Spleen (tissue), 11 donors: Measurements from ENCODE around the gene FSTL4. TPM values are rescaled to one million over a fixed set of nuclear protein-coding genes. Genes with fewer than 3 reads are reported as not detected.

Source experiments
- DNase-seq: peaks from one replicate; pipeline ENCODE4 v3.0.0-alpha.2; 2020
- H3K27ac ChIP-seq, 8 donors: fragments of 200-600 bp; sonication (generic) in 7 of 8; 1 replicate in 4 of 8; 2 replicates in 4 of 8; pipeline versions ENCODE4 v1.5.0 to v1.8.0; 2016 to 2021; ENCODE audit warnings: inconsistent platforms in 4 of 8, mild to moderate bottlenecking in 4 of 8, moderate library complexity in 1 of 8
- H3K27me3 ChIP-seq, 7 donors: fragments of 200-600 bp; sonication (generic) in 6 of 7; replicated peaks in 1 of 7; 1 replicate in 4 of 7; 2 replicates in 3 of 7; pipeline versions ENCODE4 v1.5.0 to v1.8.0; 2016 to 2021; ENCODE audit warnings: inconsistent platforms in 3 of 7, mild to moderate bottlenecking in 1 of 7
- H3K36me3 ChIP-seq, 6 donors: fragments of 200-600 bp; sonication (generic) in 5 of 6; 1 replicate in 4 of 6; 2 replicates in 2 of 6; pipeline versions ENCODE4 v1.5.0 to v1.8.0; 2016 to 2021; ENCODE audit warnings: inconsistent platforms in 2 of 6
- H3K4me1 ChIP-seq, 6 donors: fragments of 200-600 bp; sonication (generic) in 5 of 6; 1 replicate in 3 of 6; 2 replicates in 3 of 6; pipeline versions ENCODE4 v1.5.0 to v1.8.0; 2016 to 2021; ENCODE audit warnings: inconsistent platforms in 3 of 6
- H3K4me3 ChIP-seq, 8 donors: fragments of 200-600 bp; sonication (generic) in 7 of 8; 1 replicate in 4 of 8; 2 replicates in 4 of 8; pipeline versions ENCODE4 v1.5.0 to v1.8.0; 2016 to 2021; ENCODE audit warnings: inconsistent platforms in 4 of 8, mild to moderate bottlenecking in 4 of 8, moderate library complexity in 2 of 8
- H3K9me3 ChIP-seq, 8 donors: fragments of 200-600 bp; sonication (generic) in 7 of 8; 1 replicate in 4 of 8; 2 replicates in 4 of 8; pipeline versions ENCODE4 v1.5.0 to v1.8.0; 2016 to 2021; ENCODE audit warnings: inconsistent platforms in 4 of 8
- POLR2A ChIP-seq, 3 donors: fragments of 450-650 bp; IDR thresholded peaks; one replicate each; pipeline ENCODE4 v1.5.1; 2017; ENCODE audit warnings: antibody characterized with exemption in 3 of 3, mild to moderate bottlenecking in 1 of 3
- POLR2AphosphoS5 ChIP-seq, 3 donors: sonication (generic); formaldehyde crosslinking; IDR thresholded peaks; one replicate each; pipeline ENCODE4 v1.5.1; 2017; ENCODE audit warnings: antibody characterized with exemption in 3 of 3
- WGBS, 5 donors: extraction: QIAGEN DNeasy Blood & Tissue Kit in 3 of 5; methylation state at CpG; one replicate each; pipeline versions ENCODE4 v1.1.5 to v1.1.7; 2013 to 2018; 5-methylcytosine and 5-hydroxymethylcytosine counted together
- intact Hi-C: fragments of 100-400 bp; cut with DNase I; formaldehyde crosslinking; loops from one replicate; pipeline ENCODE4 v1.15.0; 2023; ENCODE audit warnings: low total_unique reads
- polyA plus RNA-seq, 3 donors: library from polyadenylated mRNA; stranded (reverse); fragments of 200-250 nt; gene quantifications; one replicate each; pipeline ENCODE4 v1.2.1, GENCODE V29; 2013
- total RNA-seq, 7 donors: library from RNA; depleted of rRNA in 3 of 7; stranded (reverse); fragments of >200 nt in 3 of 7; fragmentation: NEBNext Ultra II Directional in 4 of 7; extraction: Animal tissue kit (Norgen Biotek cat#: 25700) in 4 of 7; gene quantifications; one replicate each; pipeline versions ENCODE4 v1.1.0 to v1.2.1, GENCODE V29; 2016 to 2021
- TF ChIP-seq, protein P1 (sequence below), 11 experiments: fragments of 200-600 bp in 7 of 11; fragments of 450-650 bp in 4 of 11; sonication (generic) in 4 of 11; IDR thresholded peaks in 8 of 11; conservative IDR thresholded peaks in 3 of 11; 1 replicate in 7 of 11; 2 replicates in 4 of 11; pipeline versions ENCODE4 v1.4.0 to v1.8.0; 2016 to 2021; ENCODE audit warnings: antibody characterized with exemption in 11 of 11, inconsistent platforms in 4 of 11, mild to moderate bottlenecking in 1 of 11
- donor health status: healthy with polysubstance abuse.
- donor health status: DM: no; HTN: no; CAD: no; lungs with moderate emphysema.
- donor health status: DM: no; HTN: no; CAD: no.
- donor health status: Bipolar disorder and iron deficiency.
- donor health status: healthy.
- donor health status: DM: no; HTN: no; CAD: no.
- donor health status: DM: yes; HTN: yes; CAD: no.

The FSTL4 gene
- total and polyA plus RNA-seq, 10 donors: under 0.01 to 1.0 (median 0.37) TPM; not detected in 4

DNA sequence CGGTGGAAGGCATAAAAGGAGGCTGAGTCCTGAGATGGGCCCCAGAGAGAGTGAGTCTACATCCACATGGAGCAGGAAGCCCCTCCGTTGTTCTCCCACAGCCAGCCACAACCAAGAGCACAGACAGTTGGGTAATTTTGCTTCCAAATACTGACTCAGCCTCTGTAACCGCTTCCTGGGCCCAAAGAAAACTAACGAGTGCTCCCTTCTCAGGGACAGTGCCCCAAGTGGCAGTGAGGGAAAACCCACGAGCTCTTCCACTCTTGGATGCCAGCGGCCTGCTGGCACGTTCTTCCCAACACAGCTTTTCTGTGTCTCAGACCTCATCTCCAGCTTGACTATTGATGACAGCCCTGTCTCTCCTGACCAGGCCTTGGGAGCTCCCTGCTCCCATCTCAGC is 207.6 kb downstream of the FSTL4 start:
- Histone ChIP-seq H3K36me3 (no peaks in the 10 kb centered on the region), H3K4me1 (no peaks in the 10 kb centered on the region), H3K9me3 (no peaks in the 10 kb centered on the region), H3K27ac (no peak overlapping the region), H3K4me3 (no peak overlapping the region), H3K27me3 (no peaks in the 10 kb centered on the region)
- TF ChIP-seq POLR2A (IDR thresholded peaks at IDR 0.05): no peak
- no peak for TF ChIP-seq POLR2AphosphoS5 (IDR thresholded peaks at IDR 0.05)
- TF ChIP-seq, protein P1, sequence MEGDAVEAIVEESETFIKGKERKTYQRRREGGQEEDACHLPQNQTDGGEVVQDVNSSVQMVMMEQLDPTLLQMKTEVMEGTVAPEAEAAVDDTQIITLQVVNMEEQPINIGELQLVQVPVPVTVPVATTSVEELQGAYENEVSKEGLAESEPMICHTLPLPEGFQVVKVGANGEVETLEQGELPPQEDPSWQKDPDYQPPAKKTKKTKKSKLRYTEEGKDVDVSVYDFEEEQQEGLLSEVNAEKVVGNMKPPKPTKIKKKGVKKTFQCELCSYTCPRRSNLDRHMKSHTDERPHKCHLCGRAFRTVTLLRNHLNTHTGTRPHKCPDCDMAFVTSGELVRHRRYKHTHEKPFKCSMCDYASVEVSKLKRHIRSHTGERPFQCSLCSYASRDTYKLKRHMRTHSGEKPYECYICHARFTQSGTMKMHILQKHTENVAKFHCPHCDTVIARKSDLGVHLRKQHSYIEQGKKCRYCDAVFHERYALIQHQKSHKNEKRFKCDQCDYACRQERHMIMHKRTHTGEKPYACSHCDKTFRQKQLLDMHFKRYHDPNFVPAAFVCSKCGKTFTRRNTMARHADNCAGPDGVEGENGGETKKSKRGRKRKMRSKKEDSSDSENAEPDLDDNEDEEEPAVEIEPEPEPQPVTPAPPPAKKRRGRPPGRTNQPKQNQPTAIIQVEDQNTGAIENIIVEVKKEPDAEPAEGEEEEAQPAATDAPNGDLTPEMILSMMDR (IDR thresholded peaks at IDR 0.05 in 8 of 11, conservative IDR thresholded peaks at IDR 0.05 in 3 of 11): no peak
- WGBS, 5 donors: 72 to 87% (median 85%) methylated on average over 7 of the region's 7 CpGs
- intact Hi-C loops: no loop called here
- DNase-seq: no peak

DNA sequence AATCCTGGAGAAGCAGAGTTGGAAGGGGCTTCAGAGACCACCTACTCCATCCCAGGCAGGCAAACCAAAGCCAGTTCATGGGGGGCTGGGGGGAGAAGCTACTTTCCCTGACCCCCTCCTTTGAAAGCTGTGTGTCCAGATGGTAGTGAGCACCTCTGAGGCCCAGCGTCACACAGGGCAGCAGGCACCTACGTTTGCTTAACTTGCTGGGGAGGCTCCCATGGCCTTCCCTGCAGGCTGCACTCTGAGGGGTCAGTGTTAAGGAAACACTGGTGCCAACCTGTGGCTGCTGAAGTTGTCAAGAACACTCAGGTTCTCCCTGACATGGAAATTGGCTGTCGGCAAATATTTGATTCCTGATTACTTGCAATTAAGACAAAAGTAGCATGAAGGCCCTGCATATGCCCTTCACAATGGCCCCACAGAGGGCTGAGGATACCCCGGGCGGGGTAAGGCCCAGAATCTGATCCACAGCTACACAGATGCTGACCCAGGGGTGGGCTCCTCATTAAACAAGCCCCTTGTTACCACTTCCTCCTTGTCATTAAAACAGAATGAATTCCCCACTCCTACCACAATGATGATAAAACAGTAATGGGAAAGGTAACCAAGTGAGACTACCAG is 208.5 kb downstream of the FSTL4 start:
- H3K27me3 ChIP-seq: no peaks in the 10 kb centered on the region
- H3K4me3 ChIP-seq: no peak overlapping the region
- no peak for TF ChIP-seq POLR2AphosphoS5 (IDR thresholded peaks at IDR 0.05)
- TF ChIP-seq, protein P1 (IDR thresholded peaks at IDR 0.05 in 8 of 11, conservative IDR thresholded peaks at IDR 0.05 in 3 of 11): no peak
- TF ChIP-seq POLR2A (IDR thresholded peaks at IDR 0.05): no peak
- H3K9me3 ChIP-seq: no peaks in the 10 kb centered on the region
- no peak overlapping the region for H3K27ac ChIP-seq
- WGBS, 5 donors: 82 to 93% (median 90%) methylated on average over 5 of the region's 5 CpGs
- H3K36me3 ChIP-seq: no peaks in the 10 kb centered on the region
- DNase-seq: no peak
- intact Hi-C loops: no loop called here
- peaks cover 0 to 3% (median 0%) of the 10 kb centered on the region in 6 donors for H3K4me1 ChIP-seq

DNA sequence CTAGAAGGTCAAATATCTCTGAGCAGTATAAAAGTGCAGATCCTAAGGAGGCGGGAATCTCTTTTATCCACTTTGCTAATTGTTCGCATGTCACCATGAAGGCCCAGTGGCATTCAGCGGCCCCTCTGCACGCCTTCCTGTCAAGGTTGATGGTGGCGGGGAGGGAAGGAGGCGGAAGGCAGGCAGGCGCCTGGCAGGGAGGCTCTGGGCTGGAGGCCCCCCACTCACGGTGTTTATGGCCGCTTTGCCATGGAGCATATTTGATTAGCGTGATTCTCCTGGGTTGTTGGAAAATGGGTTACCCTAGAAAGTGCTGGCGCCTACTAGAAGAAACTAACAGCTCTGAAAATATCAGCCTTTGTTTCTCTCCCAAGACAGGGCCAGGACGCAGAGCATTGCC is 209.6 kb downstream of the FSTL4 start:
- TF ChIP-seq, protein P1 (IDR thresholded peaks at IDR 0.05 in 8 of 11, conservative IDR thresholded peaks at IDR 0.05 in 3 of 11): no peak
- TF ChIP-seq POLR2AphosphoS5 (IDR thresholded peaks at IDR 0.05) (no peak), POLR2A (IDR thresholded peaks at IDR 0.05) (no peak)
- Histone ChIP-seq H3K4me1 (peaks cover 0 to 14% (median 1%) of the 10 kb centered on the region in 6 donors), H3K36me3 (no peaks in the 10 kb centered on the region), H3K9me3 (no peaks in the 10 kb centered on the region), H3K27ac (no peak overlapping the region), H3K4me3 (no peak overlapping the region), H3K27me3 (no peaks in the 10 kb centered on the region)
- intact Hi-C loops: no loop called here
- DNase-seq: no peak
- 91 to 97% (median 93%) methylated on average over 12 of the region's 12 CpGs for WGBS, 5 donors

DNA sequence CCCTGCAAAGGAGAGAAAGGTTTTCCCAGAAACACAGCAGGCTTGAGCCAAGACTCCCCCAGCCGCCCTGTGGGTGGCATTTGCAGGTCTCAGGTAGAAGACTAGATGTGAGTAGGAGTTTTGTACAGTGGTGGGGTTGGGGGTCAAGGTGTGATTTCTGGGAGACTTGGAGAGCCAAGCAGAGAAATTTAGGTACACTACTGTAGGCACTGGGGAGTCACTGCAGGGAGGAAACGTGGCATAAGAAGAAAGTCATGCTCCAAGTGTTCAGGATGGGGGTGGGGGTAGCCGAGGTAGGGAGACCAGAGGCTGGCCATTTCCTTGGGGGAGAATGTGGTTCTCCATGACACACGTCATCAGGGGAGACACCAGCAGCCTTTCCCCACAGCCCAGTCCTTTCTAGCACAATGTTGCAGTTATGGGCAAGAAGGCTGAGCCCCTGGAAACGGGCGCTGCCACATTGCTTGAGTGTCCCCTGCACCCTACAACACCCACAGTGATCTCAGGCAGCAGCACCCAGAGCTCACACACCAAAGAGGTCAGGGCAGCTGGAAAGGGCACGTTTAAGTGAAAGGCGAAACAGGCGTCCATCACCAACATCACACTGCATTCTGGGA is 210.5 kb downstream of the FSTL4 start:
- WGBS, 5 donors: 70 to 77% (median 72%) methylated on average over 9 of the region's 9 CpGs
- H3K4me3 ChIP-seq: no peak overlapping the region
- H3K4me1 ChIP-seq: peaks cover 0 to 23% (median 7%) of the 10 kb centered on the region in 6 donors
- H3K9me3 ChIP-seq: no peaks in the 10 kb centered on the region
- H3K27ac ChIP-seq: no peak overlapping the region
- DNase-seq: peak; percentile 33
- no peak for TF ChIP-seq POLR2A (IDR thresholded peaks at IDR 0.05)
- TF ChIP-seq POLR2AphosphoS5 (IDR thresholded peaks at IDR 0.05): no peak
- TF ChIP-seq, protein P1 (IDR thresholded peaks at IDR 0.05 in 8 of 11, conservative IDR thresholded peaks at IDR 0.05 in 3 of 11): no peak
- H3K27me3 ChIP-seq: no peaks in the 10 kb centered on the region
- H3K36me3 ChIP-seq: no peaks in the 10 kb centered on the region
- intact Hi-C loops: no loop called here
